Measurements from ENCODE around the gene UBA6.

The UBA6 gene

GRCh38 chr4:67581913-67582312 is 119.0 kb downstream of the UBA6 start:
- ChIA-PET CTCF (interaction anchor here (0.7 to 2.6 kb wide), 6 partner anchors 8 to 118 kb away, joined by 3 to 8 read pairs (median 4); partner anchors contain the start of gene CENPC), POLR2A (no interaction called here)
- DNase-seq (ENCODE audit: extremely low spot score): no peak
- TF ChIP-seq CTCF (IDR thresholded peaks at IDR 0.05; ENCODE audit: control extremely low read depth, extremely low read depth, low read depth, missing control alignments): no peak

GRCh38 chr4:67581208-67581857 is 119.6 kb downstream of the UBA6 start:
- peak; percentile 31 for DNase-seq (ENCODE audit: extremely low spot score)
- no peak for TF ChIP-seq CTCF (IDR thresholded peaks at IDR 0.05; ENCODE audit: control extremely low read depth, extremely low read depth, low read depth, missing control alignments)
- CTCF ChIA-PET: interaction anchor here (0.7 to 2.6 kb wide), 7 partner anchors 9 to 118 kb away, joined by 3 to 8 read pairs (median 4); partner anchors contain the start of gene CENPC
- POLR2A ChIA-PET: no interaction called here

GRCh38 chr4:67580577-67580976 is 120.4 kb downstream of the UBA6 start:
- no peak for TF ChIP-seq CTCF (IDR thresholded peaks at IDR 0.05; ENCODE audit: control extremely low read depth, extremely low read depth, low read depth, missing control alignments)
- DNase-seq (ENCODE audit: extremely low spot score): no peak
- CTCF ChIA-PET: interaction anchor here (1.0 to 2.6 kb wide), 3 partner anchors 12 to 61 kb away, joined by 3 to 8 read pairs (median 5); no protein-coding TSS in a partner anchor
- POLR2A ChIA-PET: no interaction called here

- no peak for DNase-seq (ENCODE audit: extremely low spot score)
- POLR2A ChIA-PET: no interaction called here
- no peak for TF ChIP-seq CTCF (IDR thresholded peaks at IDR 0.05; ENCODE audit: control extremely low read depth, extremely low read depth, low read depth, missing control alignments)
- CTCF ChIA-PET: interaction anchor here (0.9 to 1.3 kb wide), 3 partner anchors 13 to 124 kb away, joined by 3 to 4 read pairs (median 3); no protein-coding TSS in a partner anchor
These were observed 124.4 kb downstream of the UBA6 start for GRCh38 chr4:67576538-67576937.

GRCh38 chr4:67576059-67576466 is 124.9 kb downstream of the UBA6 start:
- ChIA-PET POLR2A (no interaction called here), CTCF (interaction anchor here (0.9 to 1.3 kb wide), 3 partner anchors 13 to 124 kb away, joined by 3 to 4 read pairs (median 3); no protein-coding TSS in a partner anchor)
- TF ChIP-seq CTCF (IDR thresholded peaks at IDR 0.05; ENCODE audit: control extremely low read depth, extremely low read depth, low read depth, missing control alignments): no peak
- DNase-seq (ENCODE audit: extremely low spot score): no peak

GRCh38 chr4:67575232-67576058 is 125.5 kb downstream of the UBA6 start:
- TF ChIP-seq CTCF (IDR thresholded peaks at IDR 0.05; ENCODE audit: control extremely low read depth, extremely low read depth, low read depth, missing control alignments): no peak
- POLR2A ChIA-PET: no interaction called here
- DNase-seq (ENCODE audit: extremely low spot score): peak; percentile 49
- CTCF ChIA-PET: interaction anchor here (0.9 to 1.3 kb wide), 2 partner anchors 44 to 125 kb away, joined by 3 to 4 read pairs; no protein-coding TSS in a partner anchor

All from GM10248 (cell line).